ENCODE results near the gene ZNF573.
"Not testable (repeated sequence)": the region's sequence is repeated elsewhere in the genome, so short reads cannot be mapped to it uniquely, and the experiment has no call there.

ZNF573 gene

DNA sequence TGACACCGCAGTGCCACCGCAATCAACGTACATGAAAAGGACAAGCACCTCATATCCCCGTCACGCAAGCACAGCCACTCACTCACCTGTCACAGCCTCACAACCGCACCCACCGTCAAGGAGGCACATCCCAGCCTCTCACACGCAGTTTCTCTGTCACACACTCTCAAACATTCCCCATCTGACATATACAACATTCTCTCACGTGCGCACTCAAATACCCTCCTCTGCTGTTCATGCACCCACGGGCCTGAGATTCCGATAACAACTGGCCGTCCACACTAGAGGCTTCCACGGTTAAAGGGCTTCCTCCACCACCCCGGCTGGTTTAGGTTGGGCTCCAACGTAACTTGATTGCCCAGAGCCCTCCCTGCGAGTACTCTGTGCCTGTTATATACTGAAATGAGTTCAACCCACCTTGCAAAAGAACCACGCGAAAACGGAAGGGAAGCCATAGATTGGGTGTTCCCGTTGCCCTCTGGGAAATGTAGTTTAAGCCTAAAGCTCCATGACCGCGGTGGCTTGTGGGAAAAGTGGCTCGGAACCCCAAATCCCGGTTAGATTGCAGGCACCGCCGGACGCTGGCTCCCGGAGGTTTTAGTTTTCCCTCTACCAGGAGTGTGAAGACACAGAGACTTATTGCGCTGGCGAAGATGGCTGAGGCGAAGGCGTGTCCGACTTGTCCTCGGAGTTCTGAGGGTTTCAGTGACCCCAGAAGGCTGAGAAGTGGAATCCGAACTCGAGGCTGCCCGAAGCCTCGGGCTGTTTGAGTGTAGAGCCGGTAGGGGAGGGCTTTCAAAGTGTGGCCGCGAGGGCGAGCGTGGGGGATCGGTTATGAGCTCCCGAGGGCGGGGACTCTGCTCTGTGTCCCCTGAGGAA, at the start of gene ZNF573:
TSS of gene ZNF573 (minus strand) at position 460 of the 879 bp plus-strand sequence. CDS start 5,857 bp downstream, outside the sequence.
- peak; percentile 69 for DNase-seq

DNA sequence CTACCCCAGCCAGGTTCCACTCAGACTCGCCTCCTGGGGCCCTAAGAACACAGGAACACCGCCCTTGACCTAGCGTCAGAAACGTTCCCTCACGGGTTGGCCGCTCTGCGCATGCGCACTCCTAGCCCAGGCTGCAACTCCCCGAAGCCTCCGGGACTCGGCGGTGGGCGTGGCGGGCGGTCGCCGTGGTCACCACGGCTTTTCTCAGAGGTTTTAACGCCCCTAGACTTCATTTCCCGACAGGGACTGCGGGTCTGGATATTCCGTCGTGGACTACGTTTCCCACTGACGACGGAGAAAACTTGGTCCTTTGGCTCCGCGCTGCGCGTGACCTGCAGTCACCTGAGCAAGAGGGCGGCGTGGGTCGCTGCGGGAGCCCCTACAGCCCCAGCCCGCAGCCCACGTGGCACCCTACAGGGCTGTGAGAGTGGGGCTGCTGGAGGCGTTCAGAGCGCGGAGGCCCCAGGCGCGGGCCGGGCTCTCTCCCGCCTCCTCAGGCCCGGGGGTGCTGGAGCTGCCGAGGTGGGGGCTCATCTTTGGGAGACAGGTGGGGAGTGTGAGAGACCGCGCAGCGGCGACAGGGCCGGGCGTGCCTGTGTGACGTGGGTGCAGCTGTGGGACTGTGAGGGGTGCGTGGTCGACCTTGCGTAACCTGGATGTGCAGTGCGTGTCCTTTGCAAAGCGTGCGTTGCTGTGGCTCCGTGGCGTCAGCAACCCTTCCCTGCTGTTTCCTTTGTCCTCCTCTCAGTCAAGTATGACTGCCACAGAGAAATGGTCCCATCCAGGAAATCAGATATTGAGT, 38.0 kb upstream of the ZNF573 start:
- DNase-seq, result no peak

DNA sequence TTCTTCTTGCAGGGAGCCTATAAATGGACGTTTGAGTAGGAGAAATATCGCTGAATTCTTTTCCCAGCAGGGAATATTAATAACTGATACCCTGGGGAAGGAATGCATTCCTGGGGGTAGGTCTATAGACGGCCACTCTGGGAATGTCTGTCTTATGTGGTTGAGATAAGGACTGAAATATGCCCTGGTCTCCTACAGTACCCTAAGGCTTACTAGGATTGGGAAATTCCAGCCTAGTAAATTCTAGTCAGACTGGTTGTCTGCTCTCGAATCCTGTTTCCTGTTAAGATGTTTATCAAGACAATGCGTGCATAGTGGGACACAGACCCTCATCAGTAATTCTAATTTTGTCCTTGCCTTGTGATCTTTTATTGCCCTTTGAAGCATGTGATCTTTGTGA, 36.2 kb upstream of the ZNF573 start:
- not testable (repeated sequence) for DNase-seq

DNA sequence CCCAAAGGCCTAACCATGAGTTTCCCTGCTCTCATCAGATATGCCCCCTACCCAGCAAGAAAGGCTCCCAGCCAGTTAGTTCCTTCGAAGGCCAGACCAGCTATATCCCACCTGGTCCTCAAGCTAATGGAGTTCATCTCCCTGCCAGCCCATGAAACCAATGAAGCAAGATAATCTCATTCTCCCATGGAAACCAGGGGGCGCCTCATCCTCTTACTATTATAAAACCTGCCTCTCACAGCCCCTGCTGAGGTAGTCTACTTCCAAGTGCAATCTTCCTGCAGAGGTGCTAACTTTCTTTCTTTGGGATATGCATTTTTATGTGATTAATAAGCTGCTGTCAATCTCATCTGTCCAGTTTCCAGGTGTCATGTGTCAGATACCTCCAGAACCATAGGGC, 34.0 kb upstream of the ZNF573 start:
- DNase-seq, result no peak

DNA sequence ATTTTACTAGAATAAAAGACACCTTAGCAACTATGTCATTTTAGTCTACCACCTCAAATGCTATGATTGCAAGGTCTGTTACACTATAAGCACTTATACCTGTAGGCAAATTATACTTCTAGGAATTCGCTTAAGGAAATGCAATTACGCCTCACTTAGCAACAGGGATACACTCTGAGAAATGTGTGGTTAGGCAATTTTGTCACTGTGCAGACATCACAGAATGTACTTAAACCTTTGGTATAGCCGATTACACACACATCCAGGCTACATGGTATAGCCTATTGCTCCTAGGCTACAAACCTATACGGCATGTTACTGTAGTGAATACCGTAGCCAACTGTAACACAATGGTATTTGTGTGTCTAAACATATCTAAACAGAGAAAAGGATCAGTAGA, 30.0 kb upstream of the ZNF573 start:
- no peak for DNase-seq

DNA sequence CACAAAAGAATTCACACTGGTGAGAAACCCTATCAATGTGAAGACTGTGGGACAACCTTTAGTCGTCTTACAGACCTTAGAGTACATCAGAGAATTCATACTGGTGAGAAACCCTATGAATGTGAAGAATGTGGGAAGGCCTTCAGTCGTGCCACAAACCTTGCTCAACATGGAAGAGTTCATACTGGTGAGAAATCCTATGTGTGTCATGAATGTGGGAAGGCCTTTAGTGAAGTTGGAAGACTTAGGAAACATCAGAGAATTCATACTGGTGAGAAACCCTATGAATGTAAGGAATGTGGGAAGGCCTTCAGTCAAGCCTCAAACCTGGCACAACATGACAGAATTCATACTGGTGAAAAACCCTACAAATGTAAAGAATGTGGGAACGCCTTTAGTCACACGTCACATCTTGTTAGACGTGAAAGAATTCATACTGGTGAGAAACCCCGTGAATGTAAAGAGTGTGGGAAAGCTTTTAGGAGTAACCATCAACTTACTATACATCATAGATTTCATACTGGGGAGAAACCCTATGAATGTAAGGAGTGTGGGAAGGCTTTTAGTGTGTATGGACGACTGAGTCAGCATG, 24.0 kb upstream of the ZNF573 start:
- DNase-seq, result no peak

DNA sequence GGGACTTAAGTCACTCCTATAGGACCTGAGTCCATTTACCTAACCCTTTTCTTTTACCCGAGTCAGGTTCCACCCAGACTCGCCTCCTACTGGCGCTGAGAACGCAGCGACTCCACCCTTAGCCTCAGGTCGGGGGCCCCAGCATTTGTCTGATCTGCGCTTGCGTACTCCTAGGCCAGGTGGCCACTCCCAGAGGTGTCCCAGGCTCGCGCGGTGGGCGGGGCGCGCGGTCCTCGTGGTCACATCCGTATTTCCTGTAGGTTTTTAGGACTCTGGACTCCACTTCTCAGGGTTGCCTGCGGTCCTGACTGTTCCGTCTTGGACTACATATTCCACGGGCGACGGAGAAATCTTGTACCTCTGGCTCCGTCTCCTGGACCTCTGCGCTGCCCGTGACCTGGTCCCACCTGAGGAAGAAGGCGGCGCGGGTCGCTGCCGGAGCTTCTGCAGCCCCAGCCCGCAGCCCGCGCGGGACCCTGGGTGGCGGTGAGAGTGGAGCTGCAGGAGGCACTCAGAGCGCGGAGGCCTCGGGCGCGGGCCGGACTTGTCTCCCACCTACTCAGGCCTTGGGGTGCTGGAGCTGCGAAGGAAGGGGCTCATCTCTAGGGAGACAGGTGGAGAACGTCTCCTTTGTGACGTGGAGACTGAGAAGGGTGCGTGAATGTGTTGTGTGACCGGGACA, 11.0 kb upstream of the ZNF573 start:
- no peak for DNase-seq

DNA sequence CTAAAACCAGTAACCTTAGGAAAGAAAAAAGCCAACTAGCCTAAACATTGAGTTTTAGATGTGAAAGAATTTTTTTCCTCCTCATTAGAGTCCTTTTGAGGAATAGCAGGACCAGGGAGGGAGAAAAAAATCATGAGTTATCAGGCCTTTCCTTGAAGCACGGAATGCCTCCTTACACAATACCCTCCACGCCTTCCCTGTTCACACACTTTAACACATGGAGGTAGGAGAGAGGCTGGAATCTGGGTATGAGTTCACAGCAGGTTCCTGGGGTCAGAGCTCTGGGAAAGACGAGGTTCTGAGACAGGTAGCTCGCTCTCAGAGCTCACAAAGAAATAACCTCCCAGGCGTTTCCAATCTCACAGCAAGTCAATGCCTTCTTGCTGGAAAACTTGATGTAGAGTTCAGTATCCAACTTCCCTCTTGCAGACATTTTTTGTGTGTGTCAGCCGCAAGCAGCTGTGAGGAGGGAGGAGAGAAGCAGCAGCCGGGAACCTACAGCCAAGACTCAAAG, 716 bp downstream of the ZNF573 start:
- DNase-seq, result no peak

DNA sequence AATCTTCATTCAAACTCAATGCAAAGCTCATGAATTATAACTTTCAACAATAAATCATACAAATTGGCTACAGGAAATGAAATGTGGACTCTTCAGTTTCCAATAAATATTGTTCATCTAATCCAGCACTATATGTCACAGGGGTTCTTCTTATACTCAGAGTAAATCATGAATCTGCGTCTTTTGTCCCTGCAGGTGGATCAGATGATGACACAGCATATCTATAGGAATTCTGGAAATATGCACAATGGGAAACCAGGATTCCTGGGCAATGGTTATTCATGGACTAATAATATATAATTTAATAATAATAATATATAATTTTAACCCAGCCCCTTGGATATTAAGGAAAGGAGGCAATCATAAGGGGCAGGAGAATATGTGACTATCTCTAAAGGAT, 8.4 kb downstream of the ZNF573 start:
- no peak for DNase-seq

DNA sequence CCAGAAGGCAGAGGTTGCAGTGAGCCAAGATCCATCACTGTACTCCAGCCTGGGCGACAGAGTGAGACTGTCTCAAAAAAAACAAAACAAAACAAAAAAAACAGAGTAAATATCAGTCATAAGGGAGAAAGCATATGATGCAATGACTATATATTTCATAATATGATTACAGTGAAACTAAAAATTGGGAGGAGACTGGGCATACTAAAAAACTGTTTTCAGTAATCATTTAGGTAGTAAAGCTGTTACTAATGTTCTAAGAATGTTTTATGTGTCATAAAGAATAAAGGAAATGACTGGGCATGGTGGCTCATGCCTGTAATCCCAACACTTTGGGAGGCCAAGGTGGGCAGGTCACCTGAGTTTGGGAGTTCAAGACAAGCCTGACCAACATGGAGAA, 15.9 kb downstream of the ZNF573 start:
- no peak for DNase-seq

DNA sequence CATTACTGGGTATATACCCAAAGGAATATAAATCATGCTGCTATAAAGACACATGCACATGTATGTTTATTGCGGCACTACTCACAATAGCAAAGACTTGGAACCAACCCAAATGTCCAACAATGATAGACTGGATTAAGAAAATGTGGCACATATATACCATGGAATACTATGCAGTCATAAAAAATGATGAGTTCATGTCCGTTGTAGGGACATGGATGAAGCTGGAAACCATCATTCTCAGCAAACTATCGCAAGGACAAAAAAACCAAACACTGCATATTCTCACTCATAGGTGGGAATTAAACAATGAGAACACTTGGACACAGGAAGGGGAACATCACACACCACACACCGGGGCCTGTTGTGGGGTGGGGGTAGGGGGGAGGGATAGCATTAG, 21.7 kb downstream of the ZNF573 start:
- DNase-seq, result not testable (repeated sequence)

DNA sequence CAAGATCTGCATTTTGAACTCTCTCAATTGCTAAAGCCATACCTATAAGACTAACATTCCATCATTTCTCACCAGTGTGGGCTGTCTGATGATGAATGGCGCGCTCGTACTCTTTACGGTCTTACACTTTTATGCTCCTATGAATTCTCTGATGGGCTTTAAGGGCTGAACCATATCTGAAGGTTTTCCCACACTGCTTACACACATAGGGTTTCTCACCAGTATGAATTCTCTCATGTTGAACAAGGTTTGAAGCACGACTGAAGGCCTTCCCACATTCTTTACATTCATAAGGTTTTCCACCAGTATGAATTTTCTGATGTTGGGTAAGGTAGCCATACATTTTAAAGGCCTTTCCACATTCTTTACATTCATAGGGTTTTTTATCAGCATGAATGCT, 41.0 kb downstream of the ZNF573 start:
- no peak for DNase-seq

DNA sequence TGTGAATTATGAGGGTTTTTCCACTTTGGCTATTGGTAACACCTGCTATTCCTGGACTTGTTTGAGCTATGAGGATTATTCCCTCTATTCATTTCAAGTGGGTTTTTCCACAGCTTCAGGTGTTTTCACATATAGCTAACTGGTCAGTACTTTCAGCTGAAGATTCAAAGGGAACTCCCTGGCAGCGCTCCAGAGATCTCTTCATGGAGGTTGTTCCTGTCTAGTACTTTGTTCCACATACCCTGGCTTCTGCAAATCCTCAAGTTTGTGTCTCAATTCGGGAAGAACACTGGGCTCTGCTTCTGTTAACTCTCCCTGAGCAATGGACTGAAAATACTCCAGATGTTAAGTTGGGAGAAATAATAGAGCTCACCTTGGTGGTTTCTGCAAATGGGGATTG, 54.2 kb downstream of the ZNF573 start:
- no peak for DNase-seq

DNA sequence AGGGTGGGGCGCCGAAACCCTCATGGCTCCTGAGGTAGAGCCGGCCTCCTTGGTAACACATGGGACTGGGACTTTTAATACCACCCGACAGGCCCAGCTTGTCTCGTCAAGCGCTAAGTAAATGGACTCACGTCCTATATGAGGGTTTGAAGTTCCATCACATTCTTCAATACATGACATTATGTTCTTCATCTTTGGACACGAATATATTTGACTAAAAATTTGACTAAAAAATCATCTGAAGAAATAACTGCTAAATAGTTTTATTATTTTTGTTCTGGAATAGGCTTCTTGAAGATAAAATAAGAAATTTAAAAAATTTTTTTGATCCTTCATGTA, 59.5 kb downstream of the ZNF573 start:
- no peak for DNase-seq

DNA sequence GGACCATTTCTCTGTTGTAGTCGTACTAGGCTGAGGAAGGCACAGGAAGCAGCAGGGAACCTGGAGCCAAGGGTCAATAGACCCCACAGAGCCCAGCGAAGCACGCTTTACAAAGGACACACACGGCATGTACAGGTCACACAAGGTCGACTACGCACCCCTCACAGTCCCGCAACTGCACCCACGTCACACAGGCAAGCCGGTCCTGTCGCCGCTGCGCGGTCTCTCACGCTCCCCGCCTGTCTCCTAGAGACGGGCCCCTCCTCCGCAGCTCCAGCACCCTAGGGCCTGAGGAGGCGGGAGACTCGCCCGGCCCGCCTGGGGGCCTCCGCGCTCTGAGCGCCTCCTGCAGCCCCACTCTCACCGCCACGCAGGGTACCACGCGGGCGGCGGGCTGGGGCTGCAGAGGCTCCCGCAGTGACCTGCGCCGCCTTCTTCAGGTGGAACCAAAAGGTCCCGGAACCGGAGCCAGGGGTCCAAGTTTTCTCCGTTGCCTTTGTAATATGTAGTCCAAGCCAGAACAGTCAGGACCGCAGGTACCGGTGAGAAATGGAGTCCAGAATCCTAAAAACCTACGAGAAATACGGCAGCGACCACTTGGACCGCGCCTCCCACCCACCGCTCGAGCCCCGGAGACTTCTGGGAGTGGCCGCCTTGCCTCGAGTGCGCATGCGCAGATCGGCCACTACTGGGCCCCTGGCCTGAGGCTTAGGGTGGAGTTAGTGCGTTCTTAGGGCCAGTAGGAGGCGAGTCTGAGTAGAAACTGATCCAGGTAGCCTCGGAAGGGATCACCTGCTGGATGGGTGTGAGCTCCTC, 60.1 kb downstream of the ZNF573 start, which contains the start of gene ZNF607:
TSS of gene ZNF607 (minus strand) at position 651 of the 816 bp plus-strand sequence. CDS start 8,143 bp downstream, outside the sequence.
- DNase-seq, result peak; percentile 79

DNA sequence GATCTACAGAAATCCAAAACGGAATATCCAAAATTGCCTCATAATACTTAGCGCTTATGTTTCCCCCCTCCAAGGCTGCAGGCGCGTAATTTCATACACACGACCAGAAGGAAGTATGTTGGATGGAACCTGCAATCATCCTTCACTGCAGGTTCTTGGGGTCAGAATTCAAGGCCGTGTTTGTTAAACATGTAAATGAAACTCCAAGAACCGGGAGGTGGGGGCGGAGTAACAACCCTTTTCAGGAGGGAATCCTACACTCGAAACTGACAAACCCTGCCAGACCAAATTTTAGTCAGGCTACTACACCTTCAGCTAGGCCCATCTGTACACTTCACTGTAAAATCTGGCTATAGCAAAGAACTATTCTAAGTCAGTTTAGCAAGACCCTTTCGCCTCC, 61.1 kb downstream of the ZNF573 start:
- no peak for DNase-seq

DNA sequence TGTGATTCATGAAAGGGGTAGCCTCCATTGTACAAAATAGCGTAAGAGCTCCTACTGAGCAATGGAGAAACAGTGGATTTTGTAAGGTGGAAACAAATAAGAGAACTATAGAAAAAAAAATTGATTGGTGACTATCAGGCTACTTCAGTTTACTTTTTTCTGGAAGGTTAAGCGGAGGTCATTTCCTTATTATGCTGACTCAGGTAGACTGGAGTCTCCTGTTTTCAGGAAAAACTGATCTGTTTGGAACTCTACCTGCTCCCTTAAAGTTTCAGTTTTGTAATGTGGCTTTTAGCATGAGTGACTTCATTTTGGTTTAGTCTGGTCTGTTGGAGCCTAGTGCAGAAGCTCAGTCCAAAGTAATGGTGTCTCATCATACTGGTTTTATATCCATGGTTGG, 63.2 kb downstream of the ZNF573 start:
- DNase-seq, result no peak

DNA sequence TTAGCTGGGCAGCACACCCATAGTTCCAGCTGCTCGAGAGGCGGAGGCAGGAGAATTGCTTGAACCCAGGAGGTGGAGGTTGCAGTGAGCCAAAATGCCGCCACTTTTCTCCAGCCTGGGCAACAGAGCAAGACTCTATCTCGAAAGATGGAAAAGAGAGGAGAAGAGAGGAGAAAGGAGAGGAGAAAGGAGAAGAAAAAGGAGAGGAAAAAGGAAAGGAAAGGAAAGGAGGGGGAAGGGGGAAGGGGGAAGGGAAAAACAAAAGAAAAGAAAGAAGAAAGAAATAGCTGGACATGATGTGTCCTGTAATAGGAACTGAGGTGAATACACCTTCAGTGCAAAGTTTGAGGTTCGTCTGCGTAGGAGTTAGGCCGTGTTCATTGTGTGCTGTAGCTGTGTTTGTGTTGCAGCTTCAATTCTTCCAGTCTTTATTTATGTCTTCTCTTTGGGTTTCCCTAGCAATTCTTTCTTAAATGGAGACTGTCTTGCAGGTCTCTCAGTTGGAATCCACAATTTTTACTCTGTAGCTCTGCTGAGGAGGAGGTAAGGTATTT, 73.3 kb downstream of the ZNF573 start:
- DNase-seq, result no peak

DNA sequence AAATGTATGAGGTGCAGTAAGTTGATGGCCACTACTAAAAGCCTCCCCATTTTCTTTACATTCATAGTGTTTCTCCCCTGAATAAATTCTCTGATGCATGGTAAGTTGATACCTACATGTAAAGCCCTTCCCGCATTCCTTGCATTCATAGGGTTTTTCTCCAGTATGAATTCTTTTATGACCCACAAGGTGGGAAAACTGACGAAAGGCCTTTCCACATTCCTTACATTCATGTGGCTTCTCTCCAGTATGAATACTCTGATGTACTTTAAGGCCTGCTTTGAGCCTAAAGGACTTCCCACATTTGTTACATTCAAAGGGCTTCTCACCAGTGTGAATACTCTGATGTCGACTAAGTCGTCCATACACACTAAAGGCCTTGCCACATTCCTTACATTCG, 80.3 kb downstream of the ZNF573 start:
- DNase-seq, result no peak

DNA sequence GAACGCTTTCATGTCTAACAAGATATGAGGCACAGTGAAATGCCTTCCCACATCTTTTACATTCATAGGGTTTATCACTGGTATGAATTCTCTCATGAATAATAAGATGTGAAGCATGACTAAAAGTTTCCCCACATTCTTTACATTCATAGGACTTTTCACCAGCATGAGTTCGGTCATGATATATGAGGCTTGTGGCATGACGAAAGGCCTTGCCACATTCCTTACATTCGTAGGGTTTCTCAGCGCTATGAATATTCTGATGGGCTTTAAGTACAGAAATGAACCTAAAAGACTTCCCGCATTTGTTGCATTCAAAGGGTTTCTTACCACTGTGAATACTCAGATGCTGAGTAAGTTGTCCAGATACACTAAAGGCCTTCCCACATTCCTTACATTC, 81.2 kb downstream of the ZNF573 start:
- no peak for DNase-seq

DNA sequence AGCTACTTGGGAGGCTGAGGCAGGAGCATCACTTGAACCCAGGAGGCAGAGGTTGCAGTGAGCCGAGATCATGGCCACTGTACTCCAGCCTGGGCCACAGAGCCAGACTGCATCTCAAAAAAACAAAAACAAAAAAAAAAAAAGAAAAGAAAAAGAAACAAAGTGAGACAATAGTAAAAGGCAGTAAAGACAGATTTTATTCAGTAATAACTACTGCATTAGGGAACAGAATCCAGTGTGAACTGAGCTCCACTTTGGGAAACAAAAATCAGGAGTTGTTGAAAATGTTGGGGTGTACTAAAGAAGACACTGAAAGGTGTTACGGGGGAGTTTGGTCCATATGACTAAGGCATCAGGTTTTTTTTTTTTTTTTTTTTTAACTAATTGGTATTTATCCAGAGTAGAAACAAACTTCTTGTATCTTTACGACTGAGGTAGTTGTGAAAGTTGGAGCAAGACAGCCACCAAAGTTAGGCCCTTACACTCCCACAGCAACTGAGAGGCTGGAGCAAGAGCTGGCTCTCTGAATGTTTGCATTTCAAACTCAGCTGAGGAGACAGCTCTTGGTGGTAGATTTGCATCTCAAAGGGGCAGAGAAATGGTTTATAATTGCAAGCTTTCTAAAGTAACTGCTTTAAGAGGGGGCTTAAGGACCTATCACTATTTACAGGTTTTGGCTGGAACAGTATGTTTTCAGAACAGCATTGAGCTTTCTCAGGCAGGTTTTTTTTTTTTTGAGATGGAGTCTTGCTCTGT, 84.1 kb downstream of the ZNF573 start:
- no peak for DNase-seq

Data from NCI-H1048 (cell line).